GM18508 (cell line): Measurements from ENCODE around the gene RASSF8.

Experiments
- ATAC-seq: cut with Tn5 transposase; IDR thresholded peaks from one replicate; pipeline ENCODE4 v1.9.1; 2021; ENCODE audit warnings: moderate number of reproducible peaks; ENCODE audit not compliant: insufficient read depth, unreplicated experiment

The RASSF8 gene

GRCh38 chr12:26022043-26022442 is 63.6 kb downstream of the RASSF8 start:
- ATAC-seq: no peak

GRCh38 chr12:26026713-26027112 is 68.2 kb downstream of the RASSF8 start:
- no peak for ATAC-seq

GRCh38 chr12:26027401-26027800 is 68.9 kb downstream of the RASSF8 start:
- no peak for ATAC-seq

- no peak for ATAC-seq
These were observed 70.7 kb downstream of the RASSF8 start for GRCh38 chr12:26028953-26029735.

- ATAC-seq: no peak
These were observed 71.2 kb downstream of the RASSF8 start for GRCh38 chr12:26029736-26030022.

- ATAC-seq: no peak
These were observed 71.9 kb downstream of the RASSF8 start for GRCh38 chr12:26030371-26030770.

GRCh38 chr12:26031318-26031717 is 72.8 kb downstream of the RASSF8 start:
- no peak for ATAC-seq

GRCh38 chr12:26031827-26032226 is 73.3 kb downstream of the RASSF8 start:
- no peak for ATAC-seq

GRCh38 chr12:26032290-26032689 is 73.8 kb downstream of the RASSF8 start:
- ATAC-seq: no peak

GRCh38 chr12:26032719-26033241 is 74.3 kb downstream of the RASSF8 start:
- ATAC-seq: no peak

GRCh38 chr12:26034371-26035142 is 76.1 kb downstream of the RASSF8 start:
- no peak for ATAC-seq

GRCh38 chr12:26036877-26037276 is 78.4 kb downstream of the RASSF8 start:
- ATAC-seq: no peak

- no peak for ATAC-seq
These were observed 79.2 kb downstream of the RASSF8 start for GRCh38 chr12:26037615-26038220.

GRCh38 chr12:26042645-26043044 is 84.2 kb downstream of the RASSF8 start:
- no peak for ATAC-seq

- no peak for ATAC-seq
These were observed 84.9 kb downstream of the RASSF8 start for GRCh38 chr12:26043135-26044006.

- no peak for ATAC-seq
These were observed 85.5 kb downstream of the RASSF8 start for GRCh38 chr12:26044007-26044394.

- ATAC-seq: no peak
These were observed 86.1 kb downstream of the RASSF8 start for GRCh38 chr12:26044592-26044991.

- ATAC-seq: no peak
These were observed 87.7 kb downstream of the RASSF8 start for GRCh38 chr12:26046203-26046602.

- no peak for ATAC-seq
These were observed 88.4 kb downstream of the RASSF8 start for GRCh38 chr12:26046906-26047305.
